HG02759 (cell line): ENCODE data around the gene MAN1C1.

Experiments used
- ATAC-seq: cut with Tn5 transposase; IDR thresholded peaks from one replicate; pipeline ENCODE4 v1.9.1; 2021; ENCODE audit warnings: mild to moderate bottlenecking, moderate library complexity; ENCODE audit not compliant: unreplicated experiment

MAN1C1 gene

DNA sequence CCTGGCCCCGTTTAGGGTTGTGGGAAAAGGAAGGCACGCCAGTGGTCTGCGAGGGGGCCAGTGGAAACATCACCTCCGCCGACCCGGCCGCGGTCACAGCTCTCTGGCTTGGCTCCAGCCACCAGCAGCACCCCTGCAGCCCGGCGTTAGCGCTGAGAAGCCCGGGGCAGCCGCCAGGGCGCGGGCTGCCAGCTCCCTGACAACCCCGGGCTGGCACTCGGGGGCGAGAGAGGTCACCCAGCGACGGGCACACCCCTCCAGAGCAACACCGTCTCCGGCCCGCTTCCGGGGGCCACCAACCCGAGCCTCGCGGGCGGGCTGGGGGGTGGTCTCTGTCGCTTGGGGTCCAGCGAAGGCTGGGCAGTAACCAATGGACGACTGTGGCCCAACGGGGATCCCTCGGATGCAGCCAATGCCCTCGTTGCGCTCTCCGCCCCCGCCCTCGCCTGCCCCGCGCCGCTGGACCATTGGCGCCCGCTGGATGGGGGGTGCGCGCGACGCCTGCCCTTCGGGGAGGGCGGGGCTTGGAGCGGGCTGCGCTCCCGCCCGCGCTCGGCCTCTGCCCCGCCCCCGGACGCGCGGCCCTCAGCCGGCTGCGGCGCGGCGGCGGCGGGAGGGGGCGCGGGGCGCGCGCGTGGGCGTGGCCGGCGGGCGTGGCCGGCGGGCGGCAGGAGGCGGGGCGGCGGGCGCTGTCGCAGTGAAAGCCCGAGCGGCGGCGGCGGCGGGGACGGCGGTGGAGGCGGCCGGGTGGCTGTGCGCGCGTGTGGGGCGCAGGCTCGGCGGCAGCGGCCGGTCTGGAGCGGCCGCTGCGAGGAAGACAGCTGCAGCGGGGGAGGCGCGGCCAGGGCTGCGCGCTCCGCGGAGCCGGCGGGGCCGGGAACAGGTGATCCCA is at the start of gene MAN1C1:
Gene MAN1C1 (plus strand): TSS at position 697 of the 892 bp plus-strand sequence. CDS start 1,007 bp downstream, outside the sequence.
- peak; percentile 64 for ATAC-seq

DNA sequence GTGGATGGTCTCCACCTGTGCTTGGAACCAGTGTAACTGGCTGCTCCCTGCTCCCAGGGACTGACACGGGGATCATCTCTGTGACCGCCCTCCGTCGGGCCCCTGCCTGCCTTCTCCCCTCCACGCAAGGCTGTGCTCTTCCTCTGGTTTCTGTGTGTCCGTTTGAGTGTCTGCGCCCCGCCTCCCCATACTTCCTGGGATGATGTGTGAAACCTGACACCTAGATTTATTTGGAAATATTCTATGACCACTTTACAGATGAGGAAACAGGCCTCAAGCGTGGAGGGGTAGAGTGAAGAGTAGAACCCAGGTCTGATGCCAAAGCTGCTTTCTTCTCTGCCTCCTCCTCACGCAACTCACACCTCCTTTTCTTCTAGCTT is 48.9 kb upstream of the MAN1C1 start:
- ATAC-seq = no peak

DNA sequence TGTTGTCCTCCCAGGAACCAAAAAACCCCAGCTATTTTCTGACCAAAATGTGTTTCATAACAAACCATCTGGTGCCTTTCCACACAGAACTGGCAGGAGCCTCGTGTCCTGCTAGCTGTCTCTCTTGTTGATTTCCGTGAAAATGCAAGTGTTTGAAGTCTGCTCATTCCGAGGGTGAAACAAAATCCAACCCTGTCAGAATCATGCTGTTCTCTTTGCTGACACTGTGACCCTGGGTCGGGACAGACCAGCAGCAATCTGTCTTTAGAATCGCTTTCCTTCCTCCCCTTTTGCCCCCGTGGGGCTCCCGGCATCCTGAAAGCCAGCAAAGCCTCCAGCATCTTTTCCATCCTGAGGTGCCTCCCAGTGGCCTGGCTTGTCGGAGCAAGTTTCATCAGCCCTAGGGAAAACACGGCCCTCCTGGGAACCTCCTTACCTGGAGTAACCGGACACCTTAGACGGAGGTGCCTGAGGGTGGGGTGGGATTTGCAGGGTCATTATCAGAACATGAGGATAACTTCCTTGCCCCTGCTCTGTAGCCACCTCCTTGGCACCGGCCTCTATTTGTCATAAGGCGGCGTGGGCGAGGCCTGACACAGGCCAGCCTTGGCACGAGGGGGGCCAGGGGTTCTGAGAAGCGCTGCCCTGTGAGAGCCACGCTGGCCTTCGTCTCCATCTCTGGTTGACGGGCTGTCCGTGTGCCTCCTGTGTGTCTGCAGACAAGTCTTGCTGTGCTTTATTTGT is 48.3 kb upstream of the MAN1C1 start:
- ATAC-seq = no peak

DNA sequence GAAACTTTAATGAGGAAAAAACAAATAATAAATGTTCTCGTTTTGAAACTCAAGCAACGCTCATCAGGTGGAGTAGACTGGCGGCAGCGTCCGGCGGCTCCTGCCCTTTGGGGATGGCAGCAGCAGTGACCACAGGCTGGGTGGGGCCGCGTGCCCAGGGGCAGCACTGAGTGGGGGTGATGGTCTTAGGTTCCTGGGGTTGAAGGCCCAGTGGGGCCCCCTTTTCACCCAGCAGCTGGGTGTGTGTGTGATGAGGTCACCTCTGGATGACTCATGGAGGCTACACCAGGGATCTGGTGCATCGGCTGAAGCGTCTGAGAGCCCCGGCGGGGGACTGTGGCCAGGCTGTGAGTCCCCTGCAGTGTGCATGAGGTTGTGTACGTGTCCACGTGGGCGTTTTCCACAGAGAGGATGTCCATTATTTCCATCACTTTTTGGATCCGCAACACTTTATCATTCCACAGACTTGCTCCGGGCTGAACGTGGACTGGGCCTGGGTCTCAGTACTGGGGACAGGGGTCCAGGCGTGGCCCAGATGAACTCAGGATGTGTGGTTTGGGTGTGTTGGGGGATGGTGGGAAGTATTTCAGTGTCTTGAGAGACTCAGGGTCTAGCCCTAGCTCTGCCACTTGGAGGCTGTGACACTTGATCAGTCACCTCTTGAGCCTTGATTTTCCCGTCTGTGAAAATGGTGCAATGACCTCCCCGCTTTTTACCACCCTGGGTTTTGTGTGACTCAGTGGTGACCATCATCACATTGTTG is 47.6 kb upstream of the MAN1C1 start:
- ATAC-seq = no peak

DNA sequence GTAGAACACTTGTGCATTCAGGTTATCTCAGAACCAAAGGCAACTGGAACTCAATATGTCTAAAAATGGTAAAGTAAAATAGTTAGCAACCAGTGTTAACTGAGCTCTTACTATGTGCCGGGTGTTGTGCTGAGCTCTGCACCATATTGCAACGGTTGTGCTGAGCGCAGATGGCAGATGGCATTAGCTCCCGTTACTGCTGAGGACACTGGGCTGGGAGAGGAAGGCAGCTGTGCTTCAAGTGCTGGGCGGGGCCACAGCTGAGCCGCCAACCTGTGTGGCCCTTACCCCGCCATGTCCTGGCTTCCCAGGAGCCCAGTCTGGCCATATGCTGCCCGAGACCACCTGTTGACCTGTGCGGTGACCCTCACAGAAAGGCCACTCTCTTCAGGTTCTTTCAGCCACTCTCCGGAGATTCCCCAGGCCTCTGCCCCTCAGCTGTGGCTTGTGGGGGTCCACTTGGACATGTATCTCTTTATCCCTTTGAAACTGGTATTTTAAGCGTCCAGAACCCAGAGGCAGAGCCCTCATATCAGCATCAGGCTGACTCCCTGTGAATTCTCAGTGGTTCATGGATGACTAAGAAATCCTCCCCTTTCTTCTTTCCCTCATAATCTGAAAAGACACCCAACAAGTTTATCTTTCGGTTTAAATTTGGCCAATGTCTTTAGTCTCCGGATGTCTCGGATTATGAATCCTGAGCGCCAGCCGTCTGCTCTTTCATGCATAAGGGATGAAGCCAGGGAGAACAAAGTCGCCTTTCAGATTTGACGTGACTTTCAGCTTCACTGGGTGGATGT is 46.8 kb upstream of the MAN1C1 start:
- no peak for ATAC-seq

DNA sequence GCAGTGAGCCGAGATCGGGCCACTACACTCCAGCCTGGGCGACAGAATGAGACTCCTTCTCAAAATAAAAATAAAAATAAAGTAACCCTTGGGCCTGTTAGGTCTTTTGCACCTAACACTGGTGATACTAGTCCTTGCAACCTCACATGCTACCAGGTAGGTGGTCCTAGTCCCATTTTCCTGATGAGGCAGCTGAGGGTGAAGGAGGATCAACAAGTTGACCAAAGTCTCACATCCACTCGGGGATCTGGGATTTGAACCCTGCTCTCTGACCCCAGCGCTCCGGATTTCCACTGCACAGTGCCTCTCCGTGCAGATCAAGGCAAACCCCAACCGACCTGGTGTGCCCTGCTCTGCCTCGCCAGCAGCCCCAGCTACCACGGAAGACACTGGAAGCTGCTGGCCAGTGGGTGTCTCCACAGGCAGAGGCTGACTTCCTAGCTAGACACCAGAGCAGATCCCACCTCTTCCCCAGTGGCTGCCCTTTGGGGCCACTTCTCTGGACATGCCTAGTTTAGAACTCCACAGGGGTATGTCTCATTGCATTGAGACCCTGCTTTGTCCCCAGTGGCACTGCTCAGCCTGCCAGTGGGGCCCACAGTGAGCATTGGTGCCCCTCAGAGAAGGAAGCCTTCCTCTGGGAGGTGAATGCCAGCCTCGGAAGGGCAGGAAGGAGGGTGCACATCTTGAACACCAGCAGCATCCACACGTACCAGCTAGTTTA is 45.6 kb upstream of the MAN1C1 start:
- no peak for ATAC-seq

DNA sequence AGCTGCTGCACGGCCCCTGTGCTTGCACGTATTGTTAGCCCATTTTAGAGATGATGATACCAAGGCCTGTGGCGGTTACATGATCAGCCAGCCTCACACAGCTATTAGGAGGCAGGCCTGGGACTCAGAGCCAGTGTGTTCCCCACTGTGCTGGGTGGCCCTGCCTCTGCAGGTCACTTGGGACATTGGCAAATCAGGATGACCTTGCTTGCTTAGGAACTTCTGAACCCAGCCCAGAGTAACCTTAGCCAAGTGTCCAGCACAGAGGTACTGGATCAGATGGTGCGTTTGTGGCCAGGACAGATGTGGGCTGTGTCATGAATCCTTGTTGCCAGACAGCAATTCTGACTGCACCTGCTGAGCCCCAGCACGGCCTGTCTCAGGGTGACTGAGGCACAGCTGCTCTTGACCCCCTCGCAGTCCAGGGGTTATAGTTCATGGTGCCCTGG is 45.0 kb upstream of the MAN1C1 start:
- ATAC-seq = no peak

DNA sequence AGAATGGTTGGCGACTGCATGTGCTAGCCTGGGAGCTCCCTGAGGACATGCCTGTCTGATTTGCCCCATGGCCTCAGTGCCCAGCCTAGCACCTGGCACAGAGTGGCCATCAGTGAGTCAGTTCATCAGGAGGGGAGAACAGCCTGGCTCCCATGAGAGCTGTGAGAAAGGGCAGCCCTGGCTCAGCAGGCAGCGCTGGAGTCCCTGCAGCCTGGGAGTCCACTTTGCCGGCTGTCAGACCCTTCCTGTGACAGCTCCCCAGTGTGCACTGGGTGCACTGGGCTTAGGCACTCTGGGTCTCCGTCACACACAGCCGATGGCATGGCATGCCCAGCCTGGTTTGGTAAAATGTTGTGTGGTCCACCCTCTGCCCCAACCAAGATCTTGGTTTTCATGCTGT is 44.5 kb upstream of the MAN1C1 start:
- ATAC-seq = no peak

DNA sequence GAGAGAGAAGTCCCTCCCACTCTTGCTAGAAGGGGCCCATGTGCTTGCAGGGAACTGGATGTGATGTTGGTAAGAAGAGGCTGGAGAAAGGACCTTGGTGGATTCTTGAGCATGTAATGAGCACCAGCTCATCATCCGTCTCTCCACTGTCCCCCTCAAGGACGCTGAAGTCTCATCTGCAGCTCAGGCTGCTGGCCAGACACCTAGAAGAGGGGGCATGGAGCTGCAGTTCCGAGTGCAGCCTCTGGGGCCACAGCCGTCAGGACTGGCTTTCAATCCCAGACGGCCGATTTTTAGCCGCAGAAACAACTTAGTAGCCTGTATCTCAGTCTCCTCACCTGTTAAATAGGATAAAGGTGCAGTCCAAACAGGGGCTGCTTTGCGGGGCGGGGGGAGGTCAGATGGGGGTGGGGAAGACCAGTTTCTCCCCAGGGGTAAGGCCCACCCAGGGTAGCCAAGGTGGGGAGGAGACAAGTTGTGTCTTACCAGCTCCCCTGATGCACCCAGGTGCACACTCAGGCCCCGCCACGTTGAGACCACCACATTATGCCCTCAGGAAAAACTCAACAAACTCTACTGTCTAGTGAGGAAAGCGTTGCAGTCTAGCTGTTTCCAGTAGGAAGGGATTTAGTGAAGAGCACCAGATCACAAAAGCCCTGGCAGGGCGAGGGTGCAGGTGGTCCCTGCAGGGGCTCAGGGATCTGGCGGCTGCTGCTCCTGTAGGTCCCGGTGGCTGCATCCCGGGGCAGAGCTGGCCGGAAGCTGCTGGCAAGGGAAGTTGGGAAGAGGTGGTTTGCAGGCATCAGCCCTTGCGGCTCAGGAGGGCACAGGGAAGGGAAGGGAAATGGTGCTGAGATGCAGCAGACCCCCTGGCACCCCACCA is 43.6 kb upstream of the MAN1C1 start:
- ATAC-seq = no peak

DNA sequence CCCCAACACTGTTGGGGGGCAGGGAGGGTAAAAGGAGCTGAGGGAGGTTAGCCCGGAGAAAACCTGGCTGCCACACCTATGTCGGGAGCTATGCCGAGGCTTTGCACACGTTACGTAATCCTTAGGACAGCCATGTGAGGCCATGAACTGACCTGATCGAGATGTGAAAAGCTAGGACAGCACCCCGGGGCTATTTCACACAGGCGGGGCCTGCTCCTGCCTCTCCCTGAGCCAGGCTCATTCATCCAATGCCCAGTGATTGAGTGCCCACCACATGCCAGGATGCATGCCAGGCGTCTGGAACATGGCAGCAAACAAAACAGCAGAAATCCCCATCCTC is 43.0 kb upstream of the MAN1C1 start:
- no peak for ATAC-seq

DNA sequence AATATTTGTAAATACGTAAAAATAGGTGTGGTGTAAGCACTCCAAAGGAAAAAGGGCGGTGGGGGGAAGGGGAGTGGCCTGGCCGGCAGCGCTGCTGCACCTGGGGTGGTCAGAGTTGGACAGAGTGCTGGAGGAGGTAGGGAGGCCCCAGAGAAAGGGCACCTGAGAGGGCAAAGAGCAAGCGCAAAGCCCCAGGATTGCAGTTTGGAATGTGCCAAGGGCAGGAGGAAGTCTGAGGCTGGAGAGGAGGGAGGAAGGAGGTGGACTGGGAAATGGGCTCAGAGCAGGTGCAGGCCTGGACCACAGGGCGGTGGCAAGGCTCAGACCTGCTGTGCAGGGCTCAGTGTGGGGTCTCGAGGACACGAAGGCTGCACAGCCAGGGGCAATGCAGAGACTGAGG is 42.6 kb upstream of the MAN1C1 start:
- ATAC-seq = no peak

DNA sequence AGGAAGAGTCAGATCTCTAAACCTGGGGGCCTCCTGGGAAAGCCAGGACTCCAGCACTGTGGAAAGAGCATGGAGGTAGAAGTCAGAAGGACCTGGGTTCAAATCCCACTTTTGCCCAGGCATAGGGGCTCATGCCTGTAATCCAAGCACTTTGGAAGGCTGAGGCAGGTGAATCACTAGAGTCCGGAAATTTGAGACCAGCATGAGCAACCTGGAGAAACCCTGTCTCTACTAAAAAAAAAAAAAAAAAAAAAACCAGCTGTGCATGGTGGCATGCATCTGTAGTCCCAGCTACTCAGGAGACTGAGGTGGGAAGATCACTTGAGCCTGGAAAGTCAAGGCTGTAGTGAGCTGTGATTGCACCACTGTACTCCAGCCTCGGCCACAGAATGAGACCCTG is 41.4 kb upstream of the MAN1C1 start:
- no peak for ATAC-seq

DNA sequence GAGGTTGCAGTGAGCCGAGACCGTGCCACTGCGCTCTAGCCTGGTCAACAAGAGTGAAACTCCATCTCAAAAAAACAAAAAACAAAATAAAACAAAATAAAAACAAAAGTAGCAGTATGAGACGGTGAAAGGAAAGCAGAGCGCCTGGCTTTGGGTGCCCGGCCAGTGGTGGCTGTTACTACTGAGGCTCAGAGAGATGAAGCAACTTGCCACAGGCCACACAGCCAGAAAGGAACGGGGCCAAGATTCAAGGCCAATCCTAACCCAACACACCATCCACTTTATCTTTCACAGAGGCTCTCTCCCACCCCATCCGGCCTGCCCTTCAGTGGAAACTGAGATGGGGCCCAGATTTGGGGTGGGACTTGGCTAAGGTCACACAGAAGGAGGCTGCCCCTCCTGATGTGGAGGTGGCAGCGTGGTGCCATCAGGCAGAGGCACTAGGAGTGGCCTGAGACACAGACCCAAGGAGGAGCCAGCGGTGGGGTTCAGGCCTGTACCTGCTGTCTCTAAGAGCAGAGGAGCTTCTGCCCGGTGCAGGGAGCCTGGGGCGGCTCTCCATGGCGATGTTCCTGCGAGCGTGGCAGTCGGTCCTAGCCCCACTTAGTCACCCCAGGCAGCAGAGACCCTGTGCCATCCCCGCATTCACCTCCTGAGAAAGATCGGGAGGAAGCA is 40.0 kb upstream of the MAN1C1 start:
- no peak for ATAC-seq

DNA sequence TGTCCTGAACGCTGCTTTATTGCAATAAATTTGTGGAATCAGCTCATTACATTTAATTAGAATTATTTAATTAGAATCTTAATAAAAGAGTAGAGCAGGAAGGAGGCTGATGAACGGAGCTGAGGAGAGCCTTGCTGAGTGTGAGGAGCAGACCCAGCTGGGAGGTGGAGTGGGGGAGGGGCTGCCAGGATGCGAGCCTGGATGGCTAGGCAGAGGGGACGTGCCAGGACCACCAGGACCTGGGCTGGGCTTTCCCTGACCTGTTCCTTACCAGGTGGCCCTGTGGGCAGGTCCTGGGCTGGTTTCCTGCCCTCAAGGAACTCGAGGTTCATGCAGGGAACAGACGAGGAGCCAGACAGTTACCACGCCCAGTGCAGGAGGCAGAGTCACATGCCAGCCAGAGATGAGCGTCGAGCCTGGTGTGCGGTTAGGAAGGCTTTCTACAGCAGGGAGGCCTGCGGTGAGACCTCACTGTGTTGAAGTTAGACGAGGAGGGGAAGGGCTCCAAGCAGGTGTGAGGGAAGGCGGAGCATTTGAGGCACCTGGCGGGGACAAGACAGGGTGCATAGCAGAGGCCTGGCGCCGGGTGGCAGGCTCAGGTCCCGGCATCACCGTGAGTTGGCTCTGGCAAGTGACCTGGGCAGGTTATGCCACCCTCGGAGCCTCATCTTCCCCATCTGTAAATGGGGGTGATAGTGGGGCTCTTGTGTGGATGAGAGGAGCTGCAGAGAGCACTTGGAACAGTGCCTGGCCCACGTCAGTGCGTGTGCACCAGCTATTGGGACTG is 39.3 kb upstream of the MAN1C1 start:
- ATAC-seq = no peak

DNA sequence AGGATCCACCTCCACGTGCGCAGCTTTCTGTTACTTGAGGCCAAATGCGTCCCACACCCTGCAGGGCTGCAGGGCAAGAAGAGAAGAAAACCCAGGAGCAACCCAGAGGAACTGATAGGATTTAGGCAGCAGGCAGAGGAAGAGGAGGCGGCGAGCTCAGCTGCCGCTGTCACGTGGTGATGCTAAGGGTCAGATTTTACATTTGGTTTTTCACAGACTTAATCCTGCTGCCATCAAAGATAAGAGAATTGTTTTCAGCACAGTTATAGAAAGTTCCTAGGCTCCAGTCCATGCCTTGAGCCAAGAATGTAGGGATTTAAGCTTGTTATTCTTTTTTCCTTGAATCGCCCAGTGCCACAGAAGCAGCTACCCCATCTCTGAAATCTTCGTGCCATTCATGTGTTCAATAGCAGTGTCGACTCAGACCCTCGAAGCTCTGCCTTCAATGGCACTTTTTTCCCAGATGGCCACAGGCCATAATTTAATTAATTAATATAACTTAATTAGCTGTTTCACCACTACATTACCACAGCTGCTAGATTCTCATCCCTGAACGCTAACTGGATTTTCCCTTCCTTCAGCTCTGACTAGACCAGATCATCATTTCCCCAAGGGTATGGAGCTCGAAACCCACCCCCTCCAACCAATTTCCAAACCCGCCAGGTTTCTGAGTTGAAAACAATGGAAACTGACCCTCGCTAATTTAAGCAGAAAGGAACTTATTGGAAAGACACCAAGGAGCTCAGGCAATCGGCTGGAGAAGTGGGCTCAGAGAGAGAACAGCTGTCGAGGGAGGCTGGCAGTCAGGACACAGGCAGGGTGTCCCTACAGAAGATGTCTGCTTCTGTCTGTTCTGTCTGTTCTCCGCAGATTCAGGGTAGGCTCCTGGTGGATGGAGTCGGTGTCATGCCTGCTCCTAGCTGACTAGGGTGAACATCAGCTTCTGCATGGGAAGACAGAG is 37.0 kb upstream of the MAN1C1 start:
- ATAC-seq = no peak

DNA sequence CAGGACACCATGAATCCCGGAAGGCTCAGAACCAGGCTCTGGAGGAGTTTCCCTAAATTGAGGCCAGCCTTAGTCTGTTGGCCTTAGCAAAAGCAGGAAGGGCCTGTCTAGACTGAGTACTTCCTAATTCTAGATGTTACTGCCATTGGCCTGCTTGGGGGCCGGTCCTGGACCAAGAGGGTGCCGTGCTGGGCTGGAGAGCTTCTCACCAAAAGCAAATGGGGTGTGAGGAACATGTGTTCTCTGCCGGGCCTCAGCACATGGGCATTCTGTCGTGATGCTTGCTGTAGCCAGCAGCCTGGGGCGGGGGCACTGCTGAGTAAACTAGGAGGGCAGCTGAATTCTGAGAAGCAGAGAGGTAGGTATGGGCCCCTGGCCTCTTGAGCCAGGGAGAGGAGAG is 35.7 kb upstream of the MAN1C1 start:
- ATAC-seq = no peak

DNA sequence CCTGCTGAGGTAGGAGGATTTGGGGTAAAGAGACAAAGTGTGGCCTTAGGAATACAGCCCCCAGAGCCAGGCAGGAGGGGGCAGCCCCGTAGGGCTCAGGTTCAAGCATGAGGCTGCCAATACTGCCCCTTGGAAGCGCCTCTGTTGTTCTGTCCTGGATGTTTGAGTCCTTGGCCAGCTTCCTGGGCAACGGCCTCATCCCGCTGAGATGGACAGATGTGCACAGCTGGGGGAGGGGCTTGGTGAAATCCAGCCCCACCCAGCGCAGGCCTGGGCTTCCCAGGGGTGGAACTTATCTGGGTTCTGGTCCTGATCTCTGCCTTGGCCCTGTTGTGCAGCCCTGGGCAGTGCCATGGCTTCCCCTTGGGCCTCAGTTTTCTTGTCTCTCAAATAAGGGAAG is 34.8 kb upstream of the MAN1C1 start:
- ATAC-seq = no peak
